Measurements from ENCODE around the gene RAB43.

RAB43 gene

GRCh38 chr3:129085165-129085715, 36.4 kb downstream of the RAB43 start:
- no peak for DNase-seq (ENCODE audit: extremely low spot score)
- POLR2A ChIA-PET = no interaction called here
- CTCF ChIA-PET = interaction anchor here (0.9 to 2.5 kb wide), 5 partner anchors 10 to 115 kb away, joined by 3 to 9 read pairs (median 4); no protein-coding TSS in a partner anchor
- TF ChIP-seq CTCF (IDR thresholded peaks at IDR 0.05; ENCODE audit: control extremely low read depth, extremely low read depth, low read depth, missing control alignments) = no peak

DNA sequence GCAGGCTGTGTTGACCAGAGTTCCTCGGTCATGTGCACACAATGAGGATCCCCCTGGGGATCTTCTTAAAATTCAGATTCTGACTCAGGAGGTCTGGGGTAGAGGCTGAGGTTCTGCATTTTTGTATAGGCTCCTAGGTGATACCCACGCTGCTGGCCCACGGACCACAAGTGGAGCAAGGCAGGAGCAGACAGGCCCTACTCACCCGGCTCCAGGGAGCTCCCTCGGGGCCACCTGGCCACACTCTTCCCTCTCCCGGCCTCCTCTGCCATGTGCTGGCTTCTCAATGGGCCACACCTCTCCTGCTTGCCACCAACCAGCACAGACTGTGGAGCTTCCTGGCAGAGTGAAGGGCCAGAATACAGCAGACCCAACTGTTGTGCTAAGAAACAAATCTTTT, 37.1 kb downstream of the RAB43 start:
- ChIA-PET CTCF (interaction anchor here (1.0 to 2.5 kb wide), 3 partner anchors 10 to 32 kb away, joined by 4 to 9 read pairs (median 5); no protein-coding TSS in a partner anchor), POLR2A (no interaction called here)
- TF ChIP-seq CTCF (IDR thresholded peaks at IDR 0.05; ENCODE audit: control extremely low read depth, extremely low read depth, low read depth, missing control alignments) = no peak
- DNase-seq (ENCODE audit: extremely low spot score) = no peak

GRCh38 chr3:129082026-129082425, 39.6 kb downstream of the RAB43 start:
- CTCF ChIA-PET = no interaction called here
- no peak for DNase-seq (ENCODE audit: extremely low spot score)
- POLR2A ChIA-PET = no interaction called here
- no peak for TF ChIP-seq CTCF (IDR thresholded peaks at IDR 0.05; ENCODE audit: control extremely low read depth, extremely low read depth, low read depth, missing control alignments)

DNA sequence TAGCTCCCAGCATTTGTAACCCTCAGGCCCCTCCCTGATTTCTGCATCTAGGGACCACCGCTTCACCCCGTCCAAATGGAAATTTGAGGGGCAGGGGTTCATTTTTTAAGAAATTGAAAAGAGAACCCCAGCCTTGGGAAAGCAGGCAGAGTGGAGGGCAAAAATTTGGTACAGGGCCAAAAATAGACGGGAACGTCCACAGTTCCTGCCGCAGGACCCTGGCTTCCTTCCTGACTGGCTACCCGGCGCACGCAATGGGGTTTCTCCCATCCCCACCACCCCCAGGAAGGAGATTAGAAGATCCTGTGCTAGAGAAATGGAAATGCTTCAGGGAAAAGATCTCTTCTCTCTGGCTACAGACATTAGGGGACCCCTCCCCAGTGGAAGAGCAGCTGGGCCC, 40.1 kb downstream of the RAB43 start:
- no peak for TF ChIP-seq CTCF (IDR thresholded peaks at IDR 0.05; ENCODE audit: control extremely low read depth, extremely low read depth, low read depth, missing control alignments)
- no peak for DNase-seq (ENCODE audit: extremely low spot score)
- CTCF ChIA-PET = no interaction called here
- POLR2A ChIA-PET = no interaction called here

GRCh38 chr3:129078510-129078909, 43.1 kb downstream of the RAB43 start:
- ChIA-PET POLR2A (no interaction called here), CTCF (interaction anchor here (1.4 to 2.6 kb wide), 2 partner anchors 10 to 108 kb away, joined by 3 to 6 read pairs; no protein-coding TSS in a partner anchor)
- TF ChIP-seq CTCF (IDR thresholded peaks at IDR 0.05; ENCODE audit: control extremely low read depth, extremely low read depth, low read depth, missing control alignments) = no peak
- DNase-seq (ENCODE audit: extremely low spot score) = no peak

GRCh38 chr3:129077222-129077621, 44.4 kb downstream of the RAB43 start:
- no peak for DNase-seq (ENCODE audit: extremely low spot score)
- no peak for TF ChIP-seq CTCF (IDR thresholded peaks at IDR 0.05; ENCODE audit: control extremely low read depth, extremely low read depth, low read depth, missing control alignments)
- ChIA-PET CTCF (interaction anchor here (2.6 kb wide), 1 partner anchor 9 kb away, joined by 6 read pairs; no protein-coding TSS in a partner anchor), POLR2A (no interaction called here)
